SK-N-SH treated with all-trans-retinoic acid at 6 μM for 48 hours (cell line): Measurements from ENCODE around the gene NAA15.

Source experiments
- ATAC-seq: fragments of 200-7000 bp; cut with Tn5 transposase; 3 replicates; pipeline ENCODE4 v1.9.1; 2020; ENCODE audit warnings: mild to moderate bottlenecking, moderate library complexity
- ARNTL ChIP-seq: fragments of 450-650 bp; formaldehyde crosslinking; IDR thresholded peaks from 2 replicates; pipeline ENCODE4 v1.5.0; 2020; ENCODE audit warnings: low read depth, mild to moderate bottlenecking, moderate library complexity, borderline replicate concordance
- BACH2 ChIP-seq: fragments of 250-450 bp; sonication (Bioruptor Pico); IDR thresholded peaks from 2 replicates; pipeline ENCODE4 v1.9.0; 2021; ENCODE audit warnings: mild to moderate bottlenecking, borderline replicate concordance
- ESRRG ChIP-seq: fragments of 250-450 bp; sonication (Bioruptor Pico); IDR thresholded peaks from 2 replicates; pipeline ENCODE4 v1.6.1; 2021; ENCODE audit warnings: mild to moderate bottlenecking
- GLIS3 ChIP-seq: fragments of 250-450 bp; sonication (Bioruptor Pico); IDR thresholded peaks from 2 replicates; pipeline ENCODE4 v1.5.0; 2020; ENCODE audit warnings: mild to moderate bottlenecking, moderate library complexity
- ISL1 ChIP-seq: fragments of 250-450 bp; sonication (Bioruptor Pico); IDR thresholded peaks from 2 replicates; pipeline ENCODE4 v2.1.2; 2022; ENCODE audit warnings: mild to moderate bottlenecking, moderate library complexity
- OSR1 ChIP-seq: fragments of 250-450 bp; sonication (Bioruptor Pico); IDR thresholded peaks from 2 replicates; pipeline ENCODE4 v1.8.0; 2022; ENCODE audit warnings: moderate library complexity, mild to moderate bottlenecking, inconsistent platforms
- PPARA ChIP-seq: fragments of 250-450 bp; sonication (Bioruptor Pico); IDR thresholded peaks from 2 replicates; pipeline ENCODE4 v1.5.0; 2020; ENCODE audit warnings: mild to moderate bottlenecking, borderline replicate concordance
- RARB ChIP-seq: fragments of 250-450 bp; sonication (Bioruptor Pico); IDR thresholded peaks from 2 replicates; pipeline ENCODE4 v1.8.0; 2021; ENCODE audit warnings: mild to moderate bottlenecking, moderate library complexity
- SNAI2 ChIP-seq: fragments of 250-450 bp; sonication (Bioruptor Pico); IDR thresholded peaks from 2 replicates; pipeline ENCODE4 v1.5.0; 2020; ENCODE audit warnings: mild to moderate bottlenecking, moderate library complexity
- TCF4 ChIP-seq: fragments of 250-450 bp; sonication (Bioruptor Pico); IDR thresholded peaks from 2 replicates; pipeline ENCODE4 v1.8.0; 2021; ENCODE audit warnings: mild to moderate bottlenecking, moderate library complexity, borderline replicate concordance
- ZC3H10 ChIP-seq: fragments of 250-450 bp; sonication (Bioruptor Pico); IDR thresholded peaks from 2 replicates; pipeline ENCODE4 v1.5.1; 2021; ENCODE audit warnings: mild to moderate bottlenecking, moderate library complexity
- ZFP3 ChIP-seq: fragments of 250-450 bp; sonication (Bioruptor Pico); IDR thresholded peaks from 2 replicates; pipeline ENCODE4 v1.5.0; 2020; ENCODE audit warnings: mild to moderate bottlenecking, moderate library complexity
- ZFP30 ChIP-seq: fragments of 450-650 bp; formaldehyde crosslinking; IDR thresholded peaks from 2 replicates; pipeline ENCODE4 v1.5.0; 2022; ENCODE audit warnings: mild to moderate bottlenecking, moderate library complexity
- ZNF565 ChIP-seq: fragments of 450-650 bp; formaldehyde crosslinking; conservative IDR thresholded peaks from 2 replicates; pipeline ENCODE4 v1.5.0; 2020; ENCODE audit warnings: low read depth, mild to moderate bottlenecking, moderate library complexity
- ZNF70 ChIP-seq: fragments of 450-650 bp; formaldehyde crosslinking; IDR thresholded peaks from 2 replicates; pipeline ENCODE4 v1.5.0; 2020; ENCODE audit warnings: mild to moderate bottlenecking, moderate library complexity
- ZNF8 ChIP-seq: fragments of 450-650 bp; formaldehyde crosslinking; IDR thresholded peaks from 2 replicates; pipeline ENCODE4 v1.5.0; 2020; ENCODE audit warnings: mild to moderate bottlenecking, moderate library complexity
- TF ChIP-seq, protein P1 (sequence below): fragments of 250-450 bp; sonication (Bioruptor Pico); IDR thresholded peaks from 2 replicates; pipeline ENCODE4 v1.8.0; 2021; ENCODE audit warnings: low read depth, mild to moderate bottlenecking, moderate library complexity, borderline replicate concordance
- TF ChIP-seq, protein P2 (sequence below): fragments of 250-450 bp; sonication (Bioruptor Pico); IDR thresholded peaks from 2 replicates; pipeline ENCODE4 v1.5.1; 2020; ENCODE audit warnings: low read depth, mild to moderate bottlenecking, moderate library complexity
- TF ChIP-seq, protein P3 (sequence below): fragments of 250-450 bp; sonication (Bioruptor Pico); IDR thresholded peaks from 2 replicates; pipeline ENCODE4 v1.5.0; 2020; ENCODE audit warnings: mild to moderate bottlenecking, moderate library complexity
- TF ChIP-seq, protein P4 (sequence below): fragments of 250-450 bp; sonication (Bioruptor Pico); IDR thresholded peaks from 2 replicates; pipeline ENCODE4 v1.8.0; 2020; ENCODE audit warnings: mild to moderate bottlenecking, moderate library complexity, borderline replicate concordance
- TF ChIP-seq, protein P5 (sequence below): fragments of 250-450 bp; sonication (Bioruptor Pico); IDR thresholded peaks from 2 replicates; pipeline ENCODE4 v1.5.1; 2021; ENCODE audit warnings: mild to moderate bottlenecking, moderate library complexity

The NAA15 gene

DNA sequence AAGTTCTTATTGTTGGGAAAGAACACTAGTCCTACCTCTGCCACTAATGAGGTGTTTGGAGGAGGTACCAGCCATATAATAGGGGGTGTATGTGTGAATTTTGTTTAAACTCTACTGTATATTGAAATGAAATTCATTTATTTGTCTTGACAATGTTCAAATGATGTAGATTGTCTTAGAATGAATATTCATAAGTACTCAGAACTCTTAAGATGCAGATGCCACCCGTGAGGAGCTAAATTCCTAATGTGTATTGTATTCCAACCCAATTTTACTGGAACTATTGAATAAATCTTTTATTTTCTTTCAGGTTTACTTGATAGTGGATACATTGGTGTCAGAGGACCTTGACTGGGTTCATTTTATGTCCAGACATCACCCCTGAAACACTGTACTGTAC, 88.7 kb downstream of the NAA15 start (continued):
- TF ChIP-seq, protein P1, sequence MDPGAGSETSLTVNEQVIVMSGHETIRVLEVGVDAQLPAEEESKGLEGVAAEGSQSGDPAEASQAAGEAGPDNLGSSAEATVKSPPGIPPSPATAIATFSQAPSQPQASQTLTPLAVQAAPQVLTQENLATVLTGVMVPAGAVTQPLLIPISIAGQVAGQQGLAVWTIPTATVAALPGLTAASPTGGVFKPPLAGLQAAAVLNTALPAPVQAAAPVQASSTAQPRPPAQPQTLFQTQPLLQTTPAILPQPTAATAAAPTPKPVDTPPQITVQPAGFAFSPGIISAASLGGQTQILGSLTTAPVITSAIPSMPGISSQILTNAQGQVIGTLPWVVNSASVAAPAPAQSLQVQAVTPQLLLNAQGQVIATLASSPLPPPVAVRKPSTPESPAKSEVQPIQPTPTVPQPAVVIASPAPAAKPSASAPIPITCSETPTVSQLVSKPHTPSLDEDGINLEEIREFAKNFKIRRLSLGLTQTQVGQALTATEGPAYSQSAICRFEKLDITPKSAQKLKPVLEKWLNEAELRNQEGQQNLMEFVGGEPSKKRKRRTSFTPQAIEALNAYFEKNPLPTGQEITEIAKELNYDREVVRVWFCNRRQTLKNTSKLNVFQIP (CRISPR knock-in tag): no peak
- TF ChIP-seq ZC3H10 (CRISPR knock-in tag) (no peak), RARB (CRISPR knock-in tag) (no peak), OSR1 (CRISPR knock-in tag) (no peak), SNAI2 (CRISPR knock-in tag) (no peak), TCF4 (no peak), ZFP30 (CRISPR knock-in tag) (no peak), PPARA (CRISPR knock-in tag) (no peak), ZNF565 (CRISPR knock-in tag) (no peak), BACH2 (CRISPR knock-in tag) (no peak)
- TF ChIP-seq, protein P2, sequence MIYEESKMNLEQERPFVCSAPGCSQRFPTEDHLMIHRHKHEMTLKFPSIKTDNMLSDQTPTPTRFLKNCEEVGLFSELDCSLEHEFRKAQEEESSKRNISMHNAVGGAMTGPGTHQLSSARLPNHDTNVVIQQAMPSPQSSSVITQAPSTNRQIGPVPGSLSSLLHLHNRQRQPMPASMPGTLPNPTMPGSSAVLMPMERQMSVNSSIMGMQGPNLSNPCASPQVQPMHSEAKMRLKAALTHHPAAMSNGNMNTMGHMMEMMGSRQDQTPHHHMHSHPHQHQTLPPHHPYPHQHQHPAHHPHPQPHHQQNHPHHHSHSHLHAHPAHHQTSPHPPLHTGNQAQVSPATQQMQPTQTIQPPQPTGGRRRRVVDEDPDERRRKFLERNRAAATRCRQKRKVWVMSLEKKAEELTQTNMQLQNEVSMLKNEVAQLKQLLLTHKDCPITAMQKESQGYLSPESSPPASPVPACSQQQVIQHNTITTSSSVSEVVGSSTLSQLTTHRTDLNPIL (CRISPR knock-in tag): no peak
- TF ChIP-seq, all 23 proteins: peak for 0

DNA sequence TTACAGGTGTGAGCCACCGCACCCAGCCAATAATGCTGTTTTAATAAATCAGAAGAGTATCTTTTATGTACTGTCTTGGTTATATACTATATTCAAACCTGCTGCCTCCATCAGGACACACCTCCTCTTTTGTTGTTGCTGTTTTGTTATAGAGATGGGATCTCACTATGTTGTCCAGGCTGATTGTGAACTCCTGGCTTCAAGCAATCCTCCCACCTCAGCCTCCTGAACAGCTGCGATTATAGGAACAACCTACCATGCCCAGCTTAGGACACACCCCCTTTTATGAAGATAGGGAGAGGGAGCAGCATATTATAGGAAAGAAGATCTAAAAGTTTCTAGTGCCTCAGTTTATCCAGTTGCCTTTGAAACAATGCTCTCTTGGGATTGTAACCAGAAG, 90.4 kb downstream of the NAA15 start:
- no peak for ATAC-seq
- TF ChIP-seq ZFP30 (CRISPR knock-in tag) (no peak), TCF4 (no peak), ZFP3 (CRISPR knock-in tag) (no peak)

DNA sequence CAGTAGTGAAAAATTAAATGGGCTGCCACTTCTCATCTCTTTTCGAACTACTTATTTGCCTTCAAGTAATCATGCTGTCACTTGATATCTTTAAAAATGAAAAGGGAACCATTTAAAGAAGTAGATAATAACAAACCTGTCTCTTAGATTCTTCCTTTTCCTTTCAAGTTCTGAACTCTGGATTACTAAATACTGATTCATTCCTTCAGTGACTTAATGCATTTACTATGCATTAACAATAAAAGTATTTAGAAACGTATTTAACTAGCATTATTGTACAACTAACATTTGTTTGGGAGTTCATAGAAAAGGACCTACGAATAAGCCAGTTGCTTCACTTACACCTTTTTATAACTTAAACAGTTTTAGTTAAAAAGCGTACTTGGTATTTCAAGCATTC, 91.5 kb downstream of the NAA15 start:
- no peak for ATAC-seq
- TF ChIP-seq, protein P3, sequence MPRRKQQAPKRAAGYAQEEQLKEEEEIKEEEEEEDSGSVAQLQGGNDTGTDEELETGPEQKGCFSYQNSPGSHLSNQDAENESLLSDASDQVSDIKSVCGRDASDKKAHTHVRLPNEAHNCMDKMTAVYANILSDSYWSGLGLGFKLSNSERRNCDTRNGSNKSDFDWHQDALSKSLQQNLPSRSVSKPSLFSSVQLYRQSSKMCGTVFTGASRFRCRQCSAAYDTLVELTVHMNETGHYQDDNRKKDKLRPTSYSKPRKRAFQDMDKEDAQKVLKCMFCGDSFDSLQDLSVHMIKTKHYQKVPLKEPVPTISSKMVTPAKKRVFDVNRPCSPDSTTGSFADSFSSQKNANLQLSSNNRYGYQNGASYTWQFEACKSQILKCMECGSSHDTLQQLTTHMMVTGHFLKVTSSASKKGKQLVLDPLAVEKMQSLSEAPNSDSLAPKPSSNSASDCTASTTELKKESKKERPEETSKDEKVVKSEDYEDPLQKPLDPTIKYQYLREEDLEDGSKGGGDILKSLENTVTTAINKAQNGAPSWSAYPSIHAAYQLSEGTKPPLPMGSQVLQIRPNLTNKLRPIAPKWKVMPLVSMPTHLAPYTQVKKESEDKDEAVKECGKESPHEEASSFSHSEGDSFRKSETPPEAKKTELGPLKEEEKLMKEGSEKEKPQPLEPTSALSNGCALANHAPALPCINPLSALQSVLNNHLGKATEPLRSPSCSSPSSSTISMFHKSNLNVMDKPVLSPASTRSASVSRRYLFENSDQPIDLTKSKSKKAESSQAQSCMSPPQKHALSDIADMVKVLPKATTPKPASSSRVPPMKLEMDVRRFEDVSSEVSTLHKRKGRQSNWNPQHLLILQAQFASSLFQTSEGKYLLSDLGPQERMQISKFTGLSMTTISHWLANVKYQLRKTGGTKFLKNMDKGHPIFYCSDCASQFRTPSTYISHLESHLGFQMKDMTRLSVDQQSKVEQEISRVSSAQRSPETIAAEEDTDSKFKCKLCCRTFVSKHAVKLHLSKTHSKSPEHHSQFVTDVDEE (CRISPR knock-in tag): no peak

DNA sequence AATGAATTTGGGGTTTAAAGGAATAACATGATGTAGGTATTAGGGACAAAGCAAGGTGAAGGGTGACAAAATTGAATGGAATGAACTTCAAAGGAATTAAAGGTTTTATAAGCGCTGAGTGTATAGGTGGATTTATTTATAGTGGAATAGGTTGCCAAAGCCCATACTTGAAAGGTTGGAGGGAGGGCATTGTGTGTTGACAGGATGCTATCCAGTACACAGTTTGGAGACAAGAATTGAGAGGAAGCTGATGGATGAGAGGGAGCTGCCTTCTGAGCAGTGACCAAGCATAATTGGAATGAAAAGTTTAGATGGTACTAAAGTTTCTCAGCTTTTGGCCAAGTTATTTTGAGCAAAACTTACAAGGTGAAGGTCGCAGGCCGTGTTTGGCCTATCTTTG, 100.1 kb downstream of the NAA15 start:
- TF ChIP-seq ZC3H10 (CRISPR knock-in tag): no peak
- TF ChIP-seq, protein P2 (CRISPR knock-in tag): no peak
- no peak for TF ChIP-seq ZNF70
- TF ChIP-seq ISL1 (CRISPR knock-in tag): no peak
- TF ChIP-seq RARB (CRISPR knock-in tag): no peak
- TF ChIP-seq, protein P4, sequence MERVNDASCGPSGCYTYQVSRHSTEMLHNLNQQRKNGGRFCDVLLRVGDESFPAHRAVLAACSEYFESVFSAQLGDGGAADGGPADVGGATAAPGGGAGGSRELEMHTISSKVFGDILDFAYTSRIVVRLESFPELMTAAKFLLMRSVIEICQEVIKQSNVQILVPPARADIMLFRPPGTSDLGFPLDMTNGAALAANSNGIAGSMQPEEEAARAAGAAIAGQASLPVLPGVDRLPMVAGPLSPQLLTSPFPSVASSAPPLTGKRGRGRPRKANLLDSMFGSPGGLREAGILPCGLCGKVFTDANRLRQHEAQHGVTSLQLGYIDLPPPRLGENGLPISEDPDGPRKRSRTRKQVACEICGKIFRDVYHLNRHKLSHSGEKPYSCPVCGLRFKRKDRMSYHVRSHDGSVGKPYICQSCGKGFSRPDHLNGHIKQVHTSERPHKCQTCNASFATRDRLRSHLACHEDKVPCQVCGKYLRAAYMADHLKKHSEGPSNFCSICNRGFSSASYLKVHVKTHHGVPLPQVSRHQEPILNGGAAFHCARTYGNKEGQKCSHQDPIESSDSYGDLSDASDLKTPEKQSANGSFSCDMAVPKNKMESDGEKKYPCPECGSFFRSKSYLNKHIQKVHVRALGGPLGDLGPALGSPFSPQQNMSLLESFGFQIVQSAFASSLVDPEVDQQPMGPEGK (CRISPR knock-in tag): no peak
- no peak for TF ChIP-seq ARNTL (CRISPR knock-in tag)
- TF ChIP-seq, protein P3 (CRISPR knock-in tag): no peak
- no peak for TF ChIP-seq TCF4
- TF ChIP-seq GLIS3: no peak
- TF ChIP-seq OSR1 (CRISPR knock-in tag): no peak
- no peak for TF ChIP-seq PPARA (CRISPR knock-in tag)
- no peak for TF ChIP-seq ZFP3 (CRISPR knock-in tag)
- no peak for TF ChIP-seq ZNF8 (CRISPR knock-in tag)
- TF ChIP-seq ZNF565 (CRISPR knock-in tag): no peak
- no peak for TF ChIP-seq BACH2 (CRISPR knock-in tag)
- no peak for TF ChIP-seq ZFP30 (CRISPR knock-in tag)
- TF ChIP-seq, protein P5, sequence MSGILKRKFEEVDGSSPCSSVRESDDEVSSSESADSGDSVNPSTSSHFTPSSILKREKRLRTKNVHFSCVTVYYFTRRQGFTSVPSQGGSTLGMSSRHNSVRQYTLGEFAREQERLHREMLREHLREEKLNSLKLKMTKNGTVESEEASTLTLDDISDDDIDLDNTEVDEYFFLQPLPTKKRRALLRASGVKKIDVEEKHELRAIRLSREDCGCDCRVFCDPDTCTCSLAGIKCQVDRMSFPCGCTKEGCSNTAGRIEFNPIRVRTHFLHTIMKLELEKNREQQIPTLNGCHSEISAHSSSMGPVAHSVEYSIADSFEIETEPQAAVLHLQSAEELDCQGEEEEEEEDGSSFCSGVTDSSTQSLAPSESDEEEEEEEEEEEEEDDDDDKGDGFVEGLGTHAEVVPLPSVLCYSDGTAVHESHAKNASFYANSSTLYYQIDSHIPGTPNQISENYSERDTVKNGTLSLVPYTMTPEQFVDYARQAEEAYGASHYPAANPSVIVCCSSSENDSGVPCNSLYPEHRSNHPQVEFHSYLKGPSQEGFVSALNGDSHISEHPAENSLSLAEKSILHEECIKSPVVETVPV (CRISPR knock-in tag): no peak
- TF ChIP-seq ESRRG (CRISPR knock-in tag): no peak
- no peak for ATAC-seq
